Superior temporal gyrus (tissue), 1 donor: ENCODE results near the gene SHH.

Experiments used
- DNase-seq: peaks from one replicate; pipeline ENCODE4 v3.0.0-alpha.2; 2016; ENCODE audit errors: extremely low spot score

The SHH gene

DNA sequence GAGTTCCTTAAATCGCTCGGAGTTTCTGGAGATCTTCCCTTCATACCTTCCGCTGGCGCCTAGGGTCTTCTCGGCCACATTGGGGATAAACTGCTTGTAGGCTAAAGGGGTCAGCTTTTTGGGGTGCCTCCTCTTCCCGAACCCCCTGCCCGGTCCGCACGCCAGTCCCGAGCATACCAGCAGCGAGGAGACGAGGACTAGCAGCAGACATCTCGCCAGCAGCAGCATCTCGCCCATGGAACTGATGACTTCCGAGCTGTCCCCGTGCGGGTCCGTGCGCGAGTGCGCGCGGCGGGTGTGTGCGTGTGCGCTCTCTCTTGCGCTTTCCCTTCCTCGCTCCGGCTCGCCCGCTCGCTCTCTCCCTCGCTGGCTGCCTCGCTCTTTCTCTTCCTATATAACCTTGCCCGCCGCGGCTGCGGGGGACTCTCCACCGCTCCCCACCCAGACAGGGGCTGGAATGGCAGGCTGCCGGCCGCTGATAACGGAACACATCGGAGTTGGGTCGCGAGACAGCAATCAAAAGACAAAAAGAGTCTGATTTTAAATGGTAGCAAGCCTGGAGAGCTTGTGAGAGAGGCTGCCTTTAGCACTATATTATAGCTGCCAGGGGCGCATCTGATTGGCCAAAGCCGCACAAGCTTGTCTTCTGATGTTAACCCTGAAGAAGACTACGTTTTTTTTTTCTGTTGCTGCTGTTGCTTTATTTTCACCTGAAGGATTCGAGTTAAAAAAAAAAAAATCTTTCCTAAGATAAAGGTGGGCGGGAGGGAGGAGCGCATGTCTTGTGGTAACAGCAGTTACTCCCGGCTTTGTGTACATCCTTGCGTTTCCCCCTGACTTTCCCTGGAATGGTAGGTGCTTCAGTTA lies at the start of gene SHH:
TSS of gene SHH (minus strand) at position 569 of the 867 bp plus-strand sequence. CDS start at position 228, 341 bp downstream.
- DNase-seq = peak; percentile 24

DNA sequence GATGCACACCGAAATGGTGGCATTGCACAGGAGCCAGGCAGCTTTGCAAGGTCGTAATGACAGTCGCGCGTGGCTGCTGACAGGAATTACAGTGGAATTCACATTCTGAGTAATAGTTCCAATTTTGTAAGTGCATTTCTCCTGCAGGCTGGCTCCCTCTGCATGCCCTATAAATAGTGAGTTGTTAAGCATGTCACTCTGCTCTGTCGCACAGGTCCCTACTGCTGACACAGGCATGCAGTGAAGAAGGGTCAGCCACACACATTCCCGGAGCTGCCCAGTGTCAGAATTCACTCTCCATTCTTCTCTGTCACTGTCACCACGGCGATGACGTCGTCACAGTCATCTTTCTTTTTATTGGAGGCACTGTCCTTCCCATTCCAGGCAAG lies 49.2 kb upstream of the SHH start:
- DNase-seq = peak; percentile 12

DNA sequence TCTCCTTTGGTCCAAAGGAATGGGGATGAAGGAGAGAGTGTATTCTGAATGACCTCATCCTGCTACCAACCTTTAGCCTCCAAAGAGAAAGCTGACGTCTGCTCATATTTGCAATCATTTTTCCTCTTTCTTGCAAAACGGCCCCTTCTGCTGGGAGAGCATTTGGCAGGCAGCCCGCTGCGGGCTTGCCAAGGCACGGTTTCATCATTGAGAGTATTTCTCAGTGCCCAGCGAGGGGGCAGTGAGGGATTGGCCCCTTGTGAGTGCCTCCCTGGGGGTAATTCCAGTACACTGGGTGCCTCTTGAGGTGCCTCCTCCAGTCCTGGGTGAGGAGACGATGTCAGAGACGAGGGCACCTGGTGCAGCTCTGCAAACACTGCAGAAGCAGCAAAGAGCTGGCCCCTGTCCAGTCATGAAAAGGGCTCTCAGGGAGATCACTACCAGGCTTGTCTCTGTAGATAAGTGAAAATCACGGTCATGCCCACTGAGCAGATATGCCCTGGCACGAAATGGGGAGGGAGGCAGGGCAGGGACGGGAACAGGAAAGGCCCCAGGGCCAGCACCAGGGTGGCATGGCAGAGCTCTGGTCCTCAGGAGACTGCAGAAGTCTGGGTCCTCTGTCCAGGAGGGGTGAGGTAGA lies 48.7 kb upstream of the SHH start:
- DNase-seq = peak; percentile 29

DNA sequence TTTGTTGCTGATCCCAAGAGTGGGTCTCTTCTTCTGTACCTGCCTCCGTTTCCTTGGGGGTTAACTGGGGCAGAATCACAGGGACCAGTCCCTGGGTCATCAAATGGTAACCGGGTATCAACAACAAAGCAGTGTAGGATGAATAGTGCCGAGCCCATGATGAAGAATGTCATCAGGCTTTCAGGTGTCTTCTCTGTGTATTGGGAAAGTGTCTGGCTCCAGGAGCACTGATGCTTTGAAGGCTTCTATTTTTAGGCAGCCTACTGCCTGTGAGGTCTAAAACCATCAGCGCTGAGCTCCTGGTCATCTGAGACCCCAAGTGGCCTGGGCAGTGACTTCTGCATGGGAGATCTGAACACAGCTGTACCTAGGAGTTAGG lies 48.2 kb upstream of the SHH start:
- no peak for DNase-seq

DNA sequence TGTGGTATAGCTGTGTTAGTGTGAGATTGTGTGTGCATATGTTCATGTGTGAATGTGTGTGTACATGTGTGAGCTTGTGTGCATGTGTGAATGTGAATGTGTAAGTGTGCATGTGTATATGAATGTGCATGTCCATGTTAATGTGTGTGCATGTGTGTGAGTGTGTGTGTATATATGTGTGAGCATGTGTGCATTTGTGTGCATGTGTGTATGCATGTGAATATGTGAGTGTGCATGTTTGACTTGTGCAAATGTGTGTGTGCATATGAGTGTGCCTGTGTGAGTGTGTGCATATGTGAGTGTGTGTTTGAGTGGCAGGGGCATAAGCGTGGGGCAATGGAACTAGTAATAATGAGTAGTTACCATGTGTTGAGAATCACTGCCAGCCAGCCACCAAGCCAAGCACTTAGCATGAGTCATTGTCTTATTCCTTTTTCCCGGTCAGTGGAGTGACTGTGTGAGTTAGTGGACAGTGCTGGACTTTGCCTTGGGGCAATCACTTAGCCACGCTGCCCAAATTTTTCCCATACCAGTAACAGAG lies 46.3 kb upstream of the SHH start:
- DNase-seq = no peak

DNA sequence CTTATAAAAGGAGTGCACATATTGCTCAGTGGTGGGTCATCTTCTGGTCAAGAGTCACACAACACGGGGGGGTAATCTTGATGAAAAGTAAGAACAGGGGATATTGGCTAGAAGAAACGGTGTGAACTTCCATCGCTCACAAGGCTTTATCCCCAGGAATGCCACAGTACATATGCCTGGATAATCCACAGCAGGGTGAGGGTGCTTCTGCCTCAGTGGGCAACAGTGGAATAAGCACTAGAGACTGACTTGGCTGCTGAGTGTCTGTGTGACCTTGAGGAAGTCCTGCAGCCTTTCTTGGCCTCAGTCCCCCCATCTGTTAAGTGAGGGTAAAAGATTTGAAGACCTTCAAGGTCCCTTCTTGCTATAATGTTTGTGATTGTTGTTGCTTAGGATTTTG lies 44.9 kb upstream of the SHH start:
- no peak for DNase-seq

DNA sequence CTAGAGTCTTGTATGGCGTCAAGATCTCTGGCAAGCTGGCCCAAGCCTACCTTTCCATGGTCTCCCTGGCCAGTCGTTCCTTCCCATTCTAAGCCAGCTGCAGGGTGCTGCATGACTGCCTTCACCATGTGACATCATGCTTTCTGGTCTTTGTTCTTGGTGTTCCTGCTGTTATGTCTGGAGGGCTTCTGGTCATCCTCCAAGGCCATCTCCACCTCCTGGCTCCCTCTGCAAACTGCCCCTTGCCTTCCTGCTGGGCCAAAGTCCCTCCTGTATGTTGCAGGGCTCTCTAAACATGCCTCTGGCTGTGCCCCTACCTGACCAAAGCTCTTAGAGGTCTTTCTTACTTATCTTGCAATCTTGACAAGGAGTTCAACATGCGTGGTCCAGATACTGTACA lies 44.4 kb upstream of the SHH start:
- DNase-seq = no peak

DNA sequence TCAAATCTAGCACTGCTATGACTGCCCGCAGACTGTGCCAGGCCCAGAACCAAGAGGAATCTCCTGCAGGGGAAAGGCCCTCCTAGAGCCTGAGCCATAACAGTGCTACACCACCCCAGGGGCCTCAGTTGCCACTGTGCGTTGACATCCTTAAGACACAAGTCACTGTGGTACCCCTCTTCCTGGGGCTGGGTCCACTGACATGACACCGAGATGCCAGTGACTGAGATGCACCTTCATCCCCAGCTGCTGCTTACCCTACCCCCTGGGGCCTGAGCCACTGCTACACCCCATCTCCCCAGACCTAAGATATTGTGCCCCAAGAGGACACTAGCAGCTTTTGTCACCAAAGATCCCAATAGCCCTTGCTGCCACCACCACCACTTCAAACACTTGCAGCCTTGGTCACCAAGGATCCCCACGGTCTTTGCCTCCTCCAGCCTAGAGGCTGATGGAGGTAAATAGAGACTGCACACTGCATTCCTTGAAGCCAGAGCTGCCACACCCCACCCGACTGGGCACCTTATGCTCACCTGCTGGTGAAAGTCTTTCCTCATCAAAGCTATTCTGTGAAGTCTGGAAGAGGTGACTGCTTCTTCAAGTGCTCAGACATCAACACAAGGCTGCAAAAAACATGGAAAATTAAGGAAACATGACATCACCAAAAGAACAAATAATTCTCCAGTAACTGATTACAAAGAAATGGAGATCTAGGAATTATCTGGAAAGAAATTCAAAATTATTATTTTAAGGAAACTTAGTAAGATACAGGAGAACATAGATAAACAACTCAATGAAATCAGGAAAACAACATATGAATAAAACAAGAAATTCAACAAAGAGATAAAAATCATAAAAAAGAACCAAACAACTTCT lies 40.4 kb upstream of the SHH start:
- no peak for DNase-seq

DNA sequence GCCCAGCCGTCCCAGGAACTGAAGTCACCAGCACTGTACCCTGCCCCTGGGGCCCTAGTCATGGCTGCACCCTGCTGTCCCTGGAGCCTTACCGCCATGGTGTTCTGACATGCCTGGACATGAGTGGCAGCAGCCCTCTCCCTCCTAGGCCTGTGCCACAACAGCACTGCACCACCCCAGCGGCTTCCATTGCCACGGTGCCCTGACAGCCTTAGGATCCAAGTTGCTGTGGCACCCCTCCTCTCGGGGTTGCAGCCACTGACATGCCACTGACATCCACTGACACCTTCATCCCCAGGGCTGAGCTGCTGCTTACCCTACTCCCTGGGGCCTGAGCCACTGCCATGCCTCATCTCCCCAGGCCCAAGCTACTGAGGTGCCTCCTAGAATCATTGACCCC lies 39.6 kb upstream of the SHH start:
- no peak for DNase-seq

DNA sequence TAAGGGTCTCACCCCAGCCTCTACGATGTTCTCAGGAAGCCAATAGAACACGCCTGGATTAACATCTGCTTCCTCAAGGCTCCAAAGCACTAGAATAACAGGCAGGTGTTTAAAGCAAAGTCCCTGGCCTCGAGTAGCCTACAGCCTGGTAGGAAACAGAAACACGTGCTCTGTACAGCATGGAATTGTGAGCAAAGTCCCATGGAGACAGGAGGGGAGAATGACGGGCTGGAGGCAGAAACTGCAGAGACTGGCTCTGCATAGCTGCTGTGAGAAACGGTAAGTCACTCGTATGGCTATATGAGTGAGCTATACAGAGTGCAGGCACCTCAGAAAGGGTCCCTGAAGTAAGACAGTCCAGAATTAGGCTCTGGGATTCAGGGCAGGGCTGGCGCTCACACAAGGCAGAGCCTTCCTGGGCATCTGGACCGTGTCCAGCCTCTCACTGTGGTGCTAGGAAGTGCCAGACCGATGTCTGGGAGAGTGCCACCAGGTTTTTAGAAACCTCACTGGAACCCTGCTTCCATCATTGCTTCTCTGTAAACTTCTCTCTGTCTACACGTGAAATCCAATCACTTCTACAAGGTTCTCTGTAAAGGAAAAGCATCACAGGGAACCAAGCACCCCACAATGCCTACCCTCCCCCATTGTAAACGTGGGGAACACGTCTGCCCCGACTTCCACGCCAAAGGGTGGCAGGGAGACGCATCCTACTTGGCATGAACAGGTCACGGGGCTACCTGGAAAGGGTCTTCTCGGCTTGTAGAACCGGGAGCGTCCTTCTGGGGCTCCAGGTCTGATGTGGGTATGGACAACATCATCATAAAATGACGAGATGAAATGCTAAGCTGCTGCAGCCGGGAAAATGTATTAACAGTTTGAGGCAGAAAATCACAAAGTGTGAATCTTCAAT lies 38.8 kb upstream of the SHH start:
- no peak for DNase-seq

DNA sequence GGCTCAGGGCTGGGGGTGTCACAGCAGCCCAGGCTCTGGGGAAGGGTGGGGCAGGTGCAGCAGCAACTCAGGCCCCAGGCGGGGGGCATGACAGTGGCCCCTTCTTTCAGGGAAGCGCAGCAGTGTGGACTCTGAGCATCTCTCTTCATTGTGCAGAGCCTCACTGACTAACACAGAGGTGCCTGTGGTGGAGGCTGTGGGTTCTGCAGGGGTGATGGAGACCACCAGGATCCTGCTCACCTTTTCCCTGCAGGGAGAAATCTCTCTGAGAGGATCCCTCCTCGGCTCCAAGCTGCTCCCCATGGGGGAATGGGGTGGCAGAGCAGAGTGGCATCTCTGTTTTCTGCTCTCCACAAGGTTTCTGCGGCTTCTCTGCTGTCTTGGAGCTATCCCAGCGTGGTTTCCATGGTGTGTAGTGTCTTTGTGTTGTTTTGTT lies 37.8 kb upstream of the SHH start:
- DNase-seq = no peak

DNA sequence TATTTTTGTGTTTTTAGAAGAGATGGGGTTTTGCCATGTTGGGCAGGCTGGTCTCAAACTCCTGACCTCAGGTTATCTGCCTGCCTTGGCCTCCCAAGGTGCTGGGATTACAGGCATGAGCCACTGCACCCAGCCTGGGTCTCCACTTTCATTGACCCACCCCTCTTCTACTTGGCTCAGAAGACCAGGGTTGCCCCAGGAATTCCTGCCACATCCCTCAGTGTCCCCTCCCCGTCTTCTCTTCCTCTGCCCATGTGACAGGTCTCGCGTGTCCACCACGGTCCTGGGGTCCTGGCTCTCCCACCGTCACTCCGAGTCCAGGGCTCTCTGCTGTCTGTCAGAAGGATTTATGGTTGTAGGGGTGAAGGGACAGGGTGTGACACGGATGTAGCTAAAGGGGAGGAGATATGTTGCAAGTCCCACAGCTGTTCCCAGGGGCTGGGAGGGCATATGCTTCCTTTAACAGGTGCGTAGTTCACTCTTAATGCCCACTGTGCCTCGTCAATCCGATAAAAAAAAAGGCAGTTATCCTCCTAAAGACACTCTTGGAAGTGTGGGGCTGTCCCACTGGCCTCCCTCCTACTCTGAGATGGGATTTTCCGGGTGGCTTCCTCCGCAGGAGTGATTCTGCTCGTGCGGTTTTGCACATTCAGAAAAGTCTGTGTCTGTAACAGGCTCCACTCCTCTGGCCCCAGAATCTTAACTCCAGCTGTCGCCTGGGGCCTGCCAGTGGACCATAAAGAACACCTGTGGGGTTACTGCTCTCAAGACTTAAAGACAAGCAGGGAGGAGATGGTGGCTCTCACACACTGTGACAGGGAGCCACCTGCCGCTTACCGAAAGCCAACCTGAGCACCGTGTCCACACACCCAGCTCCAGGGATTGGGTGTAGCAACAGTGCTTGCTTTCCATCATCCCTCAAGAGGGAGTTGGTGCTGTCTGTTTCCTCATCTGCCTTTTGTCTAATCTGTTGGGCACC lies 36.7 kb upstream of the SHH start:
- DNase-seq = no peak

DNA sequence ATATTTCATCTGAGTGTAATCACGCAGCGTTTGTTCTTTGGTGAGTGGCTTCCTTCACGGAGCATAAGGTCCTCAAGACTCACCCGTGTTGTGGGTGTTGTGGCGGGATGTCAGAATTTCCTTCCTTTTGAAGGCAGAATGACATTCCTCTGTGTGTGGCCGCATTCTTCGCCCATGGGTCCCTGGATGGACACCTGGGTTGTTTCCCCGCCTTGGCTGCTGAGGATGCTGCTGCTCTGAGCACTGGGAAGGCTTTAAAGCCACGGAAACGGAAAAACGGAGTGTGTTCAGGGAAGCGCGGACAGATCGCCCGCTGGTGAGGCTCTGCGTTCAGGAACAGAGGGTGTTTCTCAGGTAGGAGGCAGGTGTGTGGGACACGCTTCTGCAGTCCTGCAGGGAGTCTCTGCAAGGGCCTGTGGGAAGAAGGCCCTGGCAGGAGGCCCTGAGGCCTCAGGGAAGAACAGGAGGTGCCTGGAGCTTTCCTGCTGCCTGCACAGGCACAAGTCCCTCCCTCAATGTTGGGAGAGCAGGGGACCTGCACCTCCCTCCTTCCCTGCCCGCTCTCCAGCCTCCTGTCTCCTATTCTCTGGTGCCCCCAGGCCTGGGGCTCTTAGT lies 35.7 kb upstream of the SHH start:
- no peak for DNase-seq

DNA sequence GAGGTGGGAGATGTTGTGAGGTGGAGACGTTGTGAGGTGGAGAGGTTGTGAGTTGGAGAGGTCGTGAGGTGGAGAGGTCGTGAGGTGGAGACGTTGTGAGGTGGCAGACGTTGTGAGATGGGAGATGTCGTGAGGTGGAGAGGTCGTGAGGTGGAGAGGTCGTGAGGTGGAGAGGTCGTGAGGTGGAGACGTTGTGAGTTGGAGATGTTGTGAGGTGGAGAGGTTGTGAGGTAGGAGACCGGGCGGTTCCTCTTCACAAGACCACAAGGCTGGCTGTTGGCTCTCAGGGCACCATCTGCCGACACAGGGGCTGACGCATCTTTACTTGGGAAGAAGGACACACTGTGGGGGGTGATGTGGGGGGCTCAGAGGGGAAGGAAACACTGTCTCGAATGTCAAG lies 34.7 kb upstream of the SHH start:
- no peak for DNase-seq

DNA sequence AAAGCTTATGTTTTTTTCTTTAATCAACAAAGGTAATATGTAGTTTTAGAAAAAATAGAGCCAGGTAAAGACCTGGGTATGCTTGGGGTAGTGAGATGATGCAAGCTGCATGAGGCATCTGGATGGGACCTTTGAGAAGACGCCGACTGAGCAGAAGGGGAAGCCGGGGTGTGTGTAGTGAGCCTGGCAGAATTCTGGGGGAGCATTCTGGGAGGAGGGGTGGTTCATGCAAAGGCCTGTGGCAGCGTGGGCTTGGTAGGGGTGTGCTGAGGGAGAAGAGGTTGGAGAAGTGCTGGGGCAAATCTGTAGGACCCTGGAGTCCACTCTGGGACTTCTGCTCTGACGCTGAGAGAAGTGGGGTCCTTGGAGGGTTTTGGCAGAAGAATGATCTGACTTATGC lies 33.9 kb upstream of the SHH start:
- DNase-seq = no peak

DNA sequence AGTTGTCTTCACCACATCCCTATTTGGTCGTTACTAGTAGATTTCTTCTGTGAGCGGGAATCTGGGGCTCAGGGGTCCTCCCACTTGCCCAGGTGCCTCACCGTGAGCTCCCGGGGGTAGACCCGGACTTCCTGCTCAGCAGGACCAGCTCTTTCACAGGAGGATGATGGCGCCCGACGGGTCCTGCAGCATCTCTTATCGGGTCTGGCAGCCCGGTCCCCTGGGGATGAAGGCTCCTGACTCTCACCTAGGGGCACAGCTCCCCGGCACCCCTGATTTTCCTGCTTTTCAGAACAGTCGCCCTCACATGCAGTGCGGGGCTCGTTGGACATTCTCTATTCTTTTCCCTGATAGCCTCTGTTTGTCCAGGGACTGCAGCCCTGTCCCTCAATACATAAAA lies 33.0 kb upstream of the SHH start:
- no peak for DNase-seq

DNA sequence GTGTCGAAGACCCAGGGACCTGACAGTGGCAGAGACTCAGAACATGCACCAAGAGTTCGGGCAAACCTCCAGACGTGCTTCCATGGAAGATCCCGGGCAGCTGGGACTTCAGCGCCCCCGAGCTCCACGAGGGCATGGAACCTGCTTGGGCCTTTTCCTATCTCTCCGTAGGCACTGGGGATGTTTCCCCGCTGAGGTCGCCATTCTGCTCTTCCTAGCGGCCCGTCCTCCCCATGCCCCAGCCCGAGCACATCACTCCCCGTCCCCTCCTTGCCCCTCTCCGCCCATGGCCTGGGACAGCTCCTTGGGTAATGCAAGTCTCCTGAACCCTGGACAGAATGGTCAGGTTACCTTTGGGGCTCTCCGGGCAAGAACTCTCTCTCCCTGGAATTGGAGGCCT lies 32.3 kb upstream of the SHH start:
- DNase-seq = no peak

DNA sequence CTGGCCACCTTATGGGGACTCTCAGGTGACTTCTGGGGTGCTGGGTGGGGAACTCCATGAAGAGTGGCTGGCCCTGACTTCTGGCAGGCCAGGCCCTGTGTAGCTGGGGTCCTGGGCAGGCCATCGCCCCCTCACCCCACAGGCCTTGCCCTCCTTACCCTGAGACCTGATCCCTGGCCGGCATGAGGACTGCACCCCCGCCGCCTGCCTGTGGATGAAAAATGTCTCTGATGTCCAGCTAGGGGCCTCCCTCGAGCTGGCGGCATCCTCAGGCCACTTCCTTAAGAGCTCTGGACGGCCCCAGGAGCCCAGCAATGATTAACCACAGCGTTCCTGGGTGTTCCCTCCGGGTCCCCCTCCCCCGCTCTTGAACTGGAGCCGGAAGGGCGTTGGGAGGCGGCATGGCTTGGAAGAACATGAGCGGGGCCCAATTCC lies 31.8 kb upstream of the SHH start:
- no peak for DNase-seq

DNA sequence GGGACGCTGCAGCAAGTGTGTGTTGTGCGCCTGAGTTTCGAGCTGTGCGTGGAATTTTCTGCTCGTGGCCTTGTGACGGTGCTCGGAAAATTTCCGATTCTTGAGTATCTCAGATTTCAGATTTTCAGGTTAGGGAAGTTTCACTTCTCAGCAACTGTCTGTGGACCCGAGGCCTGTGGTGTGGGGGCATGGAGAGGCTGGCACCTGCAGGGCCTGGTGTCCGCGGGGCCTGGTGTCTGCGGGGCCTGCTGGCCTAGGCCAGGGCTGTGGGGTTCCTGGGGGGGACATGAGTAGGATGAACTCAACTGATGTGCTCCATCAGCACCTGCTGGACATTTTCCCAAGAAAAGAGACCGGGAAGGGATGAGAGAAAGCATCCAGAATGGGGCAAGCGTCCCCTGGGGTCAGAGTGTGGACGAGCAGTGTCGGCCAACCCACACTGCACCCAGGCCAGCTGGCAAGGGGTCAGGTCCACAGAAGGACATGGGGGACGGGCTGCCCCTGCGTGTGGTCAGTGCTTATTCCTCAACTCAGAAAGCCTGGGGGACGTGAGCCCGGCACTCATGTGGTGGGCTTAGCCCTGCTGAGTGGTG lies 31.3 kb upstream of the SHH start:
- no peak for DNase-seq
